CD4-positive, alpha-beta T cell treated with Interleukin-15 for 1 hour (primary cell): ENCODE data around the gene PLIN4.

Source experiments
- DNase-seq: peaks from one replicate; pipeline ENCODE4 v3.0.0-alpha.2; 2020

The PLIN4 gene

DNA sequence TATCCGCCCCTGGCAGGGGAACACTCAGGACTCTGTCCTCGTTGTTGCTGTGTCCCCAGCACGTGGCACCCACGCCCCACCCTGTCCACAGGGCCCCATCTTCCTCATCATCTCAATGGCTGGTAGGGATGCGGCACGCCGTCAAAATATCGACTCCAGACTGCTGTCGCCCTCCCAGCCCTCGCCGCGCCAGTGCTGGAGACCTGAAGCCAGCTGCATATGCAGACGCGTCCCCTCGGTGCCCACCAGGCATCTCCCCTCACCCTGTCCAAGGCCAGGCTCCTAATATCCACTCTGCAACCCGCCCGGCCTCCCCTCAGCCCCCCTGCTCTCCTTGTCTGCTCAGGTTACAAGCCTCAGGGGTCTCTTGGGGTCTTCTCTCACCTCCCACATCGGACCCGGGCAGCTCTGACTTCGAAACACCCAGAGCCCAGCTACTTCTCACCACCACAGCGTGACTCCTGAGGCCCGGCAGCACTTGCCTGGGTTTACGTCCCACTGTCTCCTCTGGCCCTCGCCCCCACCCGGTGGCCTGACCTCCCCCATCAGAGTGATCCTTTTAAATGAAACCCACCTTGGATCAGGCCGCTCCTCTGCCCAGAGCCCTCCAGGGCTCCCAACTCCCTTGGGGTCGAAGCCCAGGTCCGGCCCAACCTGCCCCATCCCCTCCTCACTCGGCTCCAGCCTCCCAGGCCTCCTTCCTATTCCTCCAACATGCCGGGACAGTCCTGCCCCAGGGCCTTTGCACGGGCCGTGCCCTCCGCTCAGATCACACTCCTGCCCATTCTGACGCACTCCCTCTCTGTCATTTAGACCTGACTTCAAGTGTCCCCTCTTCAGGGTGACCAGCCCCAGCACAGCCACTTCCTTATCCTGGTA, 12.5 kb downstream of the PLIN4 start:
- DNase-seq, result no peak

DNA sequence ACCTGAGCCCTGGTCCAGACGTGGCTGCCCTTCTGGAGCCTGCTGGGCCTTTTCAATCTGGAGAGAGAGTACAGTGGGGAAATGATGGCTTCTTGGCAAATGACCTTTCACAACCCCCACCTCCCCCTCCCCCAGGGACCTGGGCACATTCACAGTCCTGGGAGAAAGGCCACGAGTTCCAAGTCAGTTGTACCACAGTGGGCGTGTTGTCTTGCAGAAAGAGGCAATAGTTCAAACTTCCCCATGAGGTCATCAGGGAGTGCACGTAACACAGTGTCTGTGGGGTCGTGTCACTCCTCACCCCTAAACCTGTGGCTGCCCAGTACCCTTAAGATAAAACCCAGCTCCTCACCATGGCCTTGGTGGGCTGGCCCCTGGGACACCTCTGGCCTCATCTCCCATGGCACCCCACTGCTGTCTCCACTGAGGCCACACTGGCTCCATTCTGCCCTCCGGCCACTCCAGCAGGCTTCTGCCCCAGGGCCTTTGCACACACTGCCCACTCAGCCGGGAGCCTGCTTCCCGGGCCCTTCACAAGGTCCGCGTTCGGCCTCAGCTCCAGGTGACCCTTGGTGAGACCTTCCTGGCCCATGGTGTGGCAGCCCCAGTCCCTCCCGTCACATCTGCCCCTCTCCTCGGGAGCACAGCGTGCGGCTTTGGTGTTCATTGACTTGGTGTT, 13.3 kb downstream of the PLIN4 start:
- DNase-seq, result no peak

DNA sequence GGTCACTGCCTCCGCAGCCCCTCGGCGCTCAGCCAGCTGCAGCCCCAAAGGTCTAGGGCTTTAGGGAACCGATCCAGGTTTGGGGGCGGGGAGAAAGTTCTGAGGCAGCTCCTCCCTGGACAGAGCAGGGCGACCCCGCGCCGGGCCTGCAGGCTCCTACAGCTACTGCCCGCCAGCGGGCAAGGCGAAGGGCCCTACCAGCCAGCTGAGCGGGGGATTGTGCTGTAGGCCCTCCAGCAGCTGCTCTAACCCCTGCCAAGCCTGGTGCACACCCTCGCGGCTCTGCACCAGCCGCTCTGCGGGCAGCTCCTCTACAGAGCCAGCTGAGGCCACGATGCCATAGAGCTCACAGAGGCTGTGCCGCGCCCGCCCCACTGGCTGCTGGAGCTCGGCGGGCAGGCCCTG, 14.0 kb downstream of the PLIN4 start:
- DNase-seq, result no peak

DNA sequence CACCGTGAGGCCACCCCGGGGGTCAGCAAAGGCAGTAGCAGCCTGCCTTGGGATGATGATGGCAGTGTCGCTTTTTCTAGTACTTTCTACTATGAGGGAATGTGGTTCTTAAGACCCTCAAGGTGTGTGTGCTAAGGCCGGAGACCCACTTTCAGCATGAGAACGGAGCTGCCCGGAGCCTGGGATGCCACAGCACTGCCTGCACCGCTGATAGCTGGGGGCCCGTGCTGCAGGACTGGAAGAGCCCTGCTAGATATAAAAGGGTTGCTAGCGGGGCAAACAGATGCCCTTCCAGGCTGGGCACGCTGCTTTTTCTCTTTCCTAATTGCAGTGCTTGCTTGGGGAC, 14.5 kb downstream of the PLIN4 start:
- DNase-seq, result no peak

DNA sequence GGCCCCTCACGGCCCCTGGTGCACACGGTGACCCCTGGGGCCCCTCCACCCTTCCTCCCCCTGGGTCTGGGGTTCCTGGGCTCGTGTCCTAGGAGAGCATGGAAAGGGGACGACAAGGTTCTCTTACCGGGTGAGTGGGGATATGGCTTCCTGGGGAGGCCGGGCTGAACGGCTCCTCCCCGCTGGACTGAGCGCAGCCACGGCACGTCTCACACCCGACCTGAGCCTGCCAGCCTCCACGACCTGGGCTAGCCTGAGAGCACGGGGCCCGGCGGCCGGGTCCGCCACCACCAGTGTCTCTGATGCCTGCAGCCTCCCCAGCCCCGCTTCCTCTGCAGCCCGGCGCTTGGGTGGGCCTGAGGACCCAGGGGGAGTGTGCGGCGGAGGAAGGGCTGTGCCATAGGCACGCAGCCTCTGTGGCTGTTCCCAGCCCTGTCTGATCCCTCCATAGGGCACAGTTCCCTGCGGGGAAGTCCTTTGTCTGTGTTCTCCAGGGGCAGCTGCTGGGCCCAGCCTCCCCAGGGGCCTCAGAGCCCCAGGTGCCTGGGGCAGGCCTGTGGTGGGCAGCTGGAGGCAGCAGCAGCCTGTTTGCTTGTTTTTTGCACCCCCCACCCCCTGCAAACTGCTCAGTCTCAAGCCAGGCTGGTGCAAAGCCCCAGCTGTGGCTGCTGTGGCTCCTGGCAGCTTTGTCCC, 15.0 kb downstream of the PLIN4 start:
- DNase-seq, result no peak

DNA sequence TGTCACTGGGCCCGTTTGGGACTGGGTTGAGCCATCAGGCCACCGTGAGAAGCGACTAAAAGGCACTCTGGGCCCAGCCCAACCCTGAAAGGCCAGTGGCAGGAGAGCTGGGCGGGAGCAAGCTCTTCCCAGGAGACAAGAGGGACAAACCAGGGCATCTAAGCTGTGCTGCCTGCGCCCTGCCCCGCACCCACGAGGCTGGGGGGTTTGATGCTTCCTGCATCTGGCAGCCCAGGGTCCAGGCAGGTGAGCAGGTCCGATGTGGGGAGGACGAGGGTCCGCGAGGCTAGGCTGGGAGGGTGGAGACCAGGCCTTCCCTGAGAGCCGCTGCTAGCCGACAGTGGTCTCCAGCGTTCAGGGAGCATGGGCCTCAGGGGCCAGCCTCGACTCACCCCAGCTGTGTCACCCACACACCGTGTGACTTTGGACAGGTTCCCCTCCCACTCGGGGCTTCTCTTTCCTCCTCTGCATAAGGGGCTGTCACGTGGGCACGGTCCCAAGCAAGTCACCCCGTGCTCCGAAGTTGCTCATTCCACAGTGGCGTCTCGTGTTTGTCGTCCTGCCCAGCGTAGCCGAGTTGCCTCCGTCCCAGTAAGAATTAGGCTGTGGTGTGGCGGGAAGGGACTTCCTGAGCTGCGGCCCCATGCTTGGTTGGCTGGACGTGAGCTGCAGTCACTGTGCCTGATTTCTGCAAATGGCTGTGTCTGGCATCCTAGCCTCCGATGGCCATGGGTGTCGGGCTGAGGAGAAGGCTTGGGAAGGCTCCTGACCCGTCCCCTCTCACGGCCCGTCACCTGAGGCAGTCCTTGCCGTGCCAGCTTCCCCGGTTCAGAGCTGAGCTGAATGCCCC, 15.8 kb downstream of the PLIN4 start:
- DNase-seq, result no peak

DNA sequence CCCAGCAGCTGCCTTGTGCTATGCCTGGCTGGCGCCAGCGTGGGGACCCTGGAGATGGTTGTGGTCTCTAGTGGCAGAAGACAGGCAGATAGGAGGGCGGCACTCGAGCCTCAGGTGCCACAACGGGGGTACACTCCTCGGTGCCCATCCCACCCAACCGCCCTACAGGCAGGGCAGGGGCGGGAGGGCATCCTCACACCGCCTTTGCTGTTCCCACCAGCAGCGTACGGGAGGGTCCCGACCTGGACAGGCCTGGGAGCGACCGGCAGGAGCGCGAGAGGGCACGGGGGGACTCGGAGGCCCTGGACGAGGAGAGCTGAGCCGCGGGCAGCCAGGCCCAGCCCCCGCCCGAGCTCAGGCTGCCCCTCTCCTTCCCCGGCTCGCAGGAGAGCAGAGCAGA, 16.6 kb downstream of the PLIN4 start:
- DNase-seq, result no peak

DNA sequence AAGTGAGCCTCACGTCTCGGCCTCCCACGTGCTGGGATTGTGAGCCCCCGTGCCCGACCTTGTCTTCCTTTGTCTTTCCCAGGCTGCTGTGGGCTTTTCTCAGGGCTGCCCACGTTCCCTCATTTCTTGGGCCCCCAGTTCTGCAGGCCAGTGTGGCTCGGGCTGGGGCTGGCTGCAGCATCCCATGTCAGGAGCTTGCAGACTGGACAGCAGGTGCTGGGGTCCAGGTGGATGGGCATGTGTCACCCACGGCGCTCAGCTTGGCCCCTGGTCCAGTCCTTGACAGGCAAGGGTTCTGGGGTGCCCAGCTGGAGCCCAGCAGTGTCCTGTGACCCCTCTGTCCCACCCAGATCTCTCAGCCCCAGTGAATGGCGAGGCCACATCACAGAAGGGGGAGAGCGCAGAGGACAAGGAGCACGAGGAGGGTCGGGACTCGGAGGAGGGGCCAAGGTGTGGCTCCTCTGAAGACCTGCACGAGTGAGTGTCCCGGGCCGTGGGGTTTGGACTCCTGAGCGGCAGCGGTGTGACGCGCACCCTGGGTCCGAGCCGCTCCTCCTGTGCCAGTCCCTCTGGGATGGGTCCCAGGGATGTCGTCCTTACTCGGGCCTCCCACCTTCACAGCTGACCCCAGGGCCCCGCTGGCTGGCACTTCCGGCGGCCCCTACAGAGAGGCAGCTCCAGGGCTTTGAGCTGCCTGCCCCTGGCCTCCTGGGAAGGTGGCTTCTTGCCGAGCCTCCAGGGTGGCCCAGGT, 17.3 kb downstream of the PLIN4 start:
- no peak for DNase-seq

DNA sequence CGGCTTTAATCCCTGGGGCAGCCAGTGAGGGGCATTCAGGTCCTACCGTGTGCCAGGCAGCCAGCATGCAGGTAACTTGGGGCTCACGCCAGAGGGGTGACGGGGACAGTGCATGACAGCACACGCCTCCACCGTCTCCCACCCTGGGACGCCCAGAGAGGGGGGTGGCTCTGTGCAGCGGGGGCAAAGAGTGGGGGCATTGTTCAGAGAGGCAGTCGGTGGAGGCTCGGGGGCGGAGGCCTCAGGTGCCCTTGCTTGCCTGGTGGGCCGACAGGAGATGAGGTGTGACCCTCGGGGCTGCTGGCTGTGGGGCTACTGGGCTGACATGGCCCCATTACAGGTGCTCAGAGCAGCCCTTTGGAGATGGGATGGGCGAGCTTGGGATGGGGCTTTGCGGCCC, 18.4 kb downstream of the PLIN4 start:
- DNase-seq, result no peak

DNA sequence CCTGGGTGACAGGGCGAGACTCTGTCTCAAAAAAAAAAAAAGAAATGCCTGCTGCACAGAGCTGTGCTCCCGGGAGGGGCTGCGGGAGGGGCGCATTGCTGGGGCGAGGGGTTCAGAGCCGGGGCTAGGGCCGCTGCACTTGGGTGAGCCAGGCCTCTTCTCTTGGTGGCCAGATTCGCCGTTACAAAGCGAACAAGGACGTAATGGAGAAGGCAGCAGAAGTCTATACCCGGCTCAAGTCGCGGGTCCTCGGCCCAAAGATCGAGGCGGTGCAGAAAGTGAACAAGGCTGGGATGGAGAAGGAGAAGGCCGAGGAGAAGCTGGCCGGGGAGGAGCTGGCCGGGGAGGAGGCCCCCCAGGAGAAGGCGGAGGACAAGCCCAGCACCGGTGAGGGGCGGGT, 19.0 kb downstream of the PLIN4 start:
- DNase-seq, result no peak

DNA sequence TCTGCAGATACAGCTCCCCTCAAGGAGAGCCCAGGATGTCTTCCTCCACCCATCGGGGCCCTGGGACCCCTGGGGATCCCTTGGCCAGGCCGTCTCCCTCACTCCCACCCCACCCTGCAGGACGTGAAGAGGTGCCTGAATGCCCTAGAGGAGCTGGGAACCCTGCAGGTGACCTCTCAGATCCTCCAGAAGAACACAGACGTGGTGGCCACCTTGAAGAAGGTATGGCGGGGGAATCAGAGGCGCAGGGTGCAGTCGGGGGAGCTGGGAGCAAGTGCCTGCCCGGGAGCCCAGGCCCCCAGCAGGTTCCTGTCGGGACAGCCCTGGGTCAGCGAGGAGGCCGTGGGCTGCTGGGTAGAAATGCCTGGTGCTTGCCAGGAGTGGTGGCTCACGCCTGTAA, 19.6 kb downstream of the PLIN4 start:
- DNase-seq, result no peak

DNA sequence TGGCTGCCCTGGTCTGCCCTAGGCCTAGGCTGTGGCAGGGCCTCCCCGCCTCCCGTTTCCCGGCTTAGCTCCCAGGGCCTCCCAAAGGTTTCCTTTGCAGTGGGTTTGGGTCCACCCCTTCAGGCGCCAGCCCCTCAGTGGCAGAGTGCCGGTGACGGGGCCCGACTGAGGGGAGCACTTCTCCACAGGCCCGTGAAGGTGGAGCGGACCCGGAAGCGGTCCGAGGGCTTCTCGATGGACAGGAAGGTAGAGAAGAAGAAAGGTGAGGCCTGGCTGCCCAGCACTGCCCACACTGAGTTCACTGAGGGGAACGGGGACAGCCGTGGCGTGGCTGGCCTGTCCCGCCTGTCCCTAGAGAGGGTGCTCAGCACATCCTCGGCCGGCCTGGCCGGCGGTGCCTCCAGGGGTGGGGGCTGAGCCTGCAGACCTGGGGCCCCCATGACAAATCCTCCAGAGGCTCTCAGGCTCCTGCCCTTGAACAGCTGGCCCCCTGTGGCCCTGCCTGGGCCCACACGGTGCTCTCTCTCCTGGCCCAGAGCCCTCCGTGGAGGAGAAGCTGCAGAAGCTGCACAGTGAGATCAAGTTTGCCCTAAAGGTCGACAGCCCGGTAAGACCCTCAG, 20.4 kb downstream of the PLIN4 start:
- DNase-seq, result no peak

DNA sequence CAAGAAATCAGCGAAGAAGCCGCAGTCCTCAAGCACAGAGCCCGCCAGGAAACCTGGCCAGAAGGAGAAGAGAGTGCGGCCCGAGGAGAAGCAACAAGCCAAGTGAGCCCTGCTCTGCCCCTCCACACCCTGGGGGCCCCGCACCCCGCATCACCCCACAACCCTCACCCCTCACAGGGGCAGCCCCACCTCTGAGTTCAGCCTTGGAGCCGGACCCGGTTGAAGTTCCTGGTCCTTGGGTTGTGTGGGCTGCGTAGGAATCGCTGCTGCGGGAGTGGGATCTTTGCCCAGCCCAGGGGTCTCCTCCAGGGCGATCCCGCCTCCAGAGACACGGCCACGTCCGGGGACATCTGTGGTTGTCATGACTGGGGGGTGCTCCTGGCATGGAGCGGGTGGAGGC, 22.0 kb downstream of the PLIN4 start:
- DNase-seq, result no peak

DNA sequence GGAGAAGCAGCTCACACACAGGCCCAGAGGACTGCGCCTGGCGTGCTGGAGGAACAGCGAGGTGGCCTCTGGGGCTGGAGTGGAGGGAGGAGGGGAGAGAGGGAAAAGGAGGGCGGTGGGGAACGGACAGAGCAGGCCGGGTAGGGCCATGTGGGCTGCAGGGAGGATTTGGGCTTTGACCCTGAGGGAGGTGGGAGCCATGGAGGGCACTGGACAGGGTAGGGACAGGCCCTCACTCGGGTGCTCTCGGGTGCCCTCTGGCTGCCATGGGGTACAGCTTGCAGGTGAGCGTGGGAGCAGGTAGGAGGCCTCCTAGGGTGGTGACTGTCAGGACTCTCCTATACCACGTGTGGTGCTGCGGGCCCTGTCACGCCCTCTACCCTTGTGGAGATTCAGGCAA, 22.8 kb downstream of the PLIN4 start:
- DNase-seq, result no peak

DNA sequence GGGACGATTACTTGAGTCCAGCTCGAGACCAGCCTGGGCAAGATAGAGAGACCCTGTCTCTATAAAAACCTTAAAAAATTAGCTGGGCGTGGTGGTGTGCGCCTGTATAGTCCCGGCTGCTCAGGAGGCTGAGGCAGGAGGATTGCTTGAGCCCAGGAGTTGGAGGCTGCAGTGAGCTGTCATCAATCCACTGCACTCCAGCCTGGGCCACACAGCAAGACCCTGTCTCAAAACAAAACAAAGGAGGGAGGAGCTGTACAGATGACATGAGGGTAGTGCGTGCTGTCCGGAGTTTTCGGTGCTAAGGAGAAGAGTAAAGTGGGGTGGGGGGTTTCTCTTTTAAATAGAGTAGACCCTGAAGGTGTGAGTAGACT, 23.6 kb downstream of the PLIN4 start:
- no peak for DNase-seq

DNA sequence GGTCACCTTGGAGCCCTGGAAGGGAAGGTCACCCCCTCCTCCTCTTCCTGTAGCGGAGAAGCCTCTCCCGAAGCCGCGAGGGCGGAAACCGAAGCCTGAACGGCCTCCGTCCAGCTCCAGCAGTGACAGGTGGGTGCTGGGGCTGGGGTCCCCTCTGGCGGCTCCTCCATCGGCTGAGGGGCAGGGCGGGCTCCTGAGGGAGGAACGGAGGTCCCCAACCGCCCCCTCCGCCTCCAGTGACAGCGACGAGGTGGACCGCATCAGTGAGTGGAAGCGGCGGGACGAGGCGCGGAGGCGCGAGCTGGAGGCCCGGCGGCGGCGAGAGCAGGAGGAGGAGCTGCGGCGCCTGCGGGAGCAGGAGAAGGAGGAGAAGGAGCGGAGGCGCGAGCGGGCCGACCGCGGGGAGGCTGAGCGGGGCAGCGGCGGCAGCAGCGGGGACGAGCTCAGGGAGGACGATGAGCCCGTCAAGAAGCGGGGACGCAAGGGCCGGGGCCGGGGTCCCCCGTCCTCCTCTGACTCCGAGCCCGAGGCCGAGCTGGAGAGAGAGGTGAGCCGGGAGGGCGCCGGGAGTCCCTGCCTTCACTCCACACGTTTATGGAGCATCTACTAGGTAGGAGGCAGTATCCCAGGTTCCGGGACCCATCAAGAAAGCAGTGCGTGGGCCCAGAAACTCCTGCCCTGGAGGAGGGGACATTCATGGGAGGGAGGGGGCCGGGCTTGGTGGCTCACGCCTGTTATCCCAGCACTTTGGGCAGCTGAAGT, 24.2 kb downstream of the PLIN4 start:
- no peak for DNase-seq

DNA sequence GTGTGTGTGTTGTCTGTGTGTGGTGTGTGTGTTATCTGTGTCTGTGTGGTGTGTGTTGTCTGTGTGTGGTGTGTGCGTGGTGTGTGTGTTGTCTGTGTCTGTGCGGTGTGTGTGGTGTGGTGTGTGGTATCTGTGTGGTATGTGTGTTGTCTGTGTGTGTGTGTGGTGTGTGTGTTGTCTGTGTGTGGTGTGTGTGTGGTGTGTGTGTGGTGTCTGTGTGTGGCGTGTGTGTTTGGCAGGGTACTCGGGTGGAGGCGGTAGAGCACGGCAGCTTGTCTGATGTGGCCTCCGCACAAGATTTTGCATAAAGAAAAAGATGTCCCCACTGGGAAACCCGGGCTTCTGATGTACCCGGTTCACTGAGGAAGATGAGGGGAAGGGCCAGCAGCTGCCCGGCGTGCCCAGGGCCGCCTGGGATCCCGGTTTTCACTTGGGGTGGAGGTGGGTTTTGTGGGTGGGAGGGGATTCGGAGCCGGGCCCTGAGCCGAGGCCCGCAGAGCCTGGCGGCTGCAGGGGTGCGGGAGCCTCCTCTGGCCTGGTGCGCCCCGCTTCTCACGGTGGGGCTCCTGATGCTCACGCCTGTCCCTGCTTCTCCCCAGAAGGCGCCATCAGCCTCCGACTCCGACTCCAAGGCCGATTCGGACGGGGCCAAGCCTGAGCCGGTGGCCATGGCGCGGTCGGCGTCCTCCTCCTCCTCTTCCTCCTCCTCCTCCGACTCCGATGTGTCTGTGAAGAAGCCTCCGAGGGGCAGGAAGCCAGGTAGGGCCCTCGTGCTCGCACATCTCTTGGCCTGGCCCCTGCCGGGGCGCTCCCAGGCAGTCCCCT, 25.0 kb downstream of the PLIN4 start:
- DNase-seq, result no peak

DNA sequence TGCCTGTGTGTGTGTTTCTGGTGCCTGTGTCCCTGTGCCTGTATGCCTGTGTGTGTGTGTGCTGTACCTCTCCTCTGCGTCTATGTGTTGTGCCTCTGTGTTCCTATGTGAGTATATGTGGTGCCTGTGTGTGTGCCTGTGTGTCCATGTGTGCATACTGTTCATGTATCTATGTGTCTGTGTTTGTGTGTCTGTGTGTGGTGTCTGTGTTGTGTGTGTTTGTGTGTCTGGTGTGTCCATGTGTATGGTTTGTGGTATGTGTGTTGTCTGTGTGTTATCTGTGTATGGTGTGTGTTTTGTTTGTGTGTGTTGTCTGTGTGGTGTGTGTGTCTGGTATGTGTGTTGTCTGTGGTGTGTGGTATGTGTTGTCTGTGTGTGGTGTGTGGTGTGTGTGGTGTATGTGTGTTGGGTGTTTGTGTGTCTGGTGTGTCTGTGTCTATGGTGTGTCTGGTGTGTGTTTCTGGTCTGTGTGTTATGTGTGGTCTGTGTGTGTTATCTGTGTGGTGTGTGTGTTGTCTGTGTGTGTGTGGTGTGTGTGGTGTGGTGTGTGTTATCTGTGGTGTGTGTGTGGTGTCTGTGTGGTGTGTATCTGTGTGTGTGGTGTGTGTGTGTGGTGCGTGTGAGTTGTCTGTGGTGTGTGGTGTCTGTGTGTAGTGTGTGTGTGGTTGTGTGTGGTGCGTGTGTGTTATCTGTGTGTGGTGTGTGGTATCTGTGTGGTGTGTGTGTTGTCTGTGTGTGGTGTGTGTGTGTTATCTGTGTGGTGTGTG, 25.8 kb downstream of the PLIN4 start:
- DNase-seq, result no peak

DNA sequence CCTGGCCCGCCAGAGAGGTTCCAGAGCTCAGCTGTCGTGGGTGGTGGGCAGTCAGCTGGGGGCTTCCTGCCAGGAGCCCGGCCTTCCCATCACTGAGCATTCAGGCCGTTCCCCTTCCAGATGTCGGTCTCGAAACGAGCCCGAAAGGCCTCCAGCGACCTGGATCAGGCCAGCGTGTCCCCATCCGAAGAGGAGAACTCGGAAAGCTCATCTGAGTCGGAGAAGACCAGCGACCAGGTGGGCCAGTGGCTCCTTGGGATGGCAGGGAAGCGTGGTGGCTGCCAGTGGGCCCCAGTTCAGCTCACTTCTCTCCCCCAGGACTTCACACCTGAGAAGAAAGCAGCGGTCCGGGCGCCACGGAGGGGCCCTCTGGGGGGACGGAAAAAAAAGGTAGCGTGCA, 26.8 kb downstream of the PLIN4 start:
- no peak for DNase-seq
